PC-9 (cell line): Measurements from ENCODE around the gene VWA7. TPM values are rescaled to one million over a fixed set of nuclear protein-coding genes. Genes with fewer than 3 reads are reported as not detected.

Experiments
- BruUV-seq: library from RNA; stranded (reverse); fragments of 400-500 nt; replicated peaks from 2 replicates; lab custom pipeline; 2021; lab: Mats Ljungman, UMichigan
- CTCF ChIA-PET: fragments of 300-600 bp; sonication (Branson Sonifier 250); formaldehyde crosslinking; loops from one replicate; lab custom pipeline; 2022; ENCODE audit warnings: antibody characterized with exemption; lab: Charles Lee
- POLR2A ChIA-PET: fragments of 300-600 bp; sonication (Branson Sonifier 250); formaldehyde crosslinking; loops from one replicate; lab custom pipeline; 2022; ENCODE audit warnings: antibody characterized with exemption; ENCODE audit not compliant: unreplicated experiment; lab: Charles Lee
- DNase-seq, 2 experiments: peaks; one replicate each; pipeline versions ENCODE4 v3.0.0 to v3.0.0-alpha.2; 2015 to 2022; ENCODE audit warnings: mixed read lengths in 1 of 2
- H2AFZ ChIP-seq: fragments of 200-600 bp; sonication (generic); 2 replicates; pipeline ENCODE4 v1.8.1; 2017; ENCODE audit warnings: antibody characterized with exemption
- H3F3A ChIP-seq: fragments of 200-600 bp; sonication (generic); 2 replicates; pipeline ENCODE4 v1.8.1; 2017; ENCODE audit warnings: antibody characterized with exemption, mild to moderate bottlenecking, low read depth; ENCODE audit not compliant: insufficient read depth
- H3K27ac ChIP-seq: fragments of 200-600 bp; sonication (generic); 2 replicates; pipeline ENCODE4 v1.6.1; 2016; ENCODE audit warnings: mixed run types
- H3K27me3 ChIP-seq: fragments of 200-600 bp; sonication (generic); 2 replicates; pipeline ENCODE4 v1.6.1; 2016; ENCODE audit warnings: low read depth, mixed run types; ENCODE audit not compliant: insufficient read depth
- H3K36me3 ChIP-seq: fragments of 200-600 bp; sonication (generic); 2 replicates; pipeline ENCODE4 v1.6.1; 2016; ENCODE audit warnings: low read depth, mixed run types
- H3K4me1 ChIP-seq: fragments of 200-600 bp; sonication (generic); replicated peaks from 2 replicates; pipeline ENCODE4 v1.6.1; 2016; ENCODE audit warnings: mixed run types; ENCODE audit not compliant: insufficient read depth
- H3K4me2 ChIP-seq: fragments of 200-600 bp; sonication (generic); 2 replicates; pipeline ENCODE4 v1.6.1; 2017; ENCODE audit warnings: mixed run types
- H3K4me3 ChIP-seq: fragments of 200-600 bp; sonication (generic); 2 replicates; pipeline ENCODE4 v1.6.1; 2016; ENCODE audit warnings: mixed run types
- H3K79me2 ChIP-seq: fragments of 200-600 bp; sonication (generic); 2 replicates; pipeline ENCODE4 v1.6.1; 2017; ENCODE audit warnings: low read depth, mixed run types
- H3K9me2 ChIP-seq: fragments of 200-600 bp; sonication (generic); 2 replicates; pipeline ENCODE4 v1.8.1; 2017; ENCODE audit warnings: mild to moderate bottlenecking; ENCODE audit not compliant: insufficient read depth
- H3K9me3 ChIP-seq: fragments of 200-600 bp; sonication (generic); 2 replicates; pipeline ENCODE4 v1.8.1; 2016; ENCODE audit warnings: low read depth; ENCODE audit not compliant: insufficient read depth
- H4K20me1 ChIP-seq: fragments of 200-600 bp; sonication (generic); 2 replicates; pipeline ENCODE4 v1.8.1; 2017; ENCODE audit not compliant: insufficient read depth
- CTCF ChIP-seq: fragments of 200-600 bp; sonication (generic); conservative IDR thresholded peaks from 2 replicates; pipeline ENCODE4 v1.6.1; 2017; ENCODE audit warnings: mixed run types, antibody characterized with exemption, mild to moderate bottlenecking, moderate library complexity
- EZH2 ChIP-seq: fragments of 200-600 bp; sonication (generic); IDR thresholded peaks from 2 replicates; pipeline ENCODE4 v1.8.0; 2017; ENCODE audit warnings: antibody characterized with exemption, low read depth
- intact Hi-C: fragments of 100-400 bp; cut with micrococcal nuclease; formaldehyde crosslinking; loops from one replicate; pipeline ENCODE4 v1.10.0; 2022; ENCODE audit not compliant: unreplicated experiment
- total RNA-seq: library from RNA; stranded (reverse); gene quantifications from 2 replicates; pipeline ENCODE4 v1.2.3, GENCODE V29; 2021

VWA7 gene
- total RNA-seq, 1 experiment from 2014 or later, result 6.0 TPM

GRCh38 chr6:31750411-31751022 lies 26.6 kb downstream of the VWA7 start:
- intact Hi-C loops, result no loop called here
- ChIA-PET CTCF (no interaction called here), POLR2A (no interaction called here)
- H3K27me3 ChIP-seq, result no peaks in the 10 kb centered on the region
- no peaks in the 10 kb centered on the region for H3K9me2 ChIP-seq
- DNase-seq, result no peak
- no peak overlapping the region for H3K4me2 ChIP-seq
- no peak overlapping the region for H3K27ac ChIP-seq
- peaks cover 28% of the 10 kb centered on the region; the same call in 1 of the 2 replicates for H3F3A ChIP-seq
- H3K36me3 ChIP-seq, result no peaks in the 10 kb centered on the region
- no peaks in the 10 kb centered on the region for H3K9me3 ChIP-seq
- BruUV-seq, result no TSS peak
- no peaks in the 10 kb centered on the region for H3K79me2 ChIP-seq
- no peak for TF ChIP-seq EZH2
- TF ChIP-seq CTCF, result no peak
- no peak overlapping the region for H2AFZ ChIP-seq
- H3K4me3 ChIP-seq, result no peak overlapping the region
- H3K4me1 ChIP-seq, result peaks cover 20% of the 10 kb centered on the region
- H4K20me1 ChIP-seq, result no peaks in the 10 kb centered on the region

GRCh38 chr6:31749301-31750036 lies 27.7 kb downstream of the VWA7 start:
- Histone ChIP-seq H2AFZ (no peak overlapping the region), H3K4me3 (no peak overlapping the region), H4K20me1 (no peaks in the 10 kb centered on the region), H3K27ac (no peak overlapping the region), H3K9me2 (no peaks in the 10 kb centered on the region), H3K4me2 (no peak overlapping the region), H3F3A (peaks cover 32% of the 10 kb centered on the region; the same call in 1 of the 2 replicates), H3K9me3 (no peaks in the 10 kb centered on the region), H3K79me2 (no peaks in the 10 kb centered on the region), H3K27me3 (no peaks in the 10 kb centered on the region), H3K36me3 (no peaks in the 10 kb centered on the region), H3K4me1 (peaks cover 20% of the 10 kb centered on the region)
- POLR2A ChIA-PET, result interaction anchor here (1.0 kb wide), 1 partner anchor 14 kb away, joined by 6 read pairs; no protein-coding TSS in a partner anchor
- intact Hi-C loops, result no loop called here
- BruUV-seq, result no TSS peak
- no peak for DNase-seq
- CTCF ChIA-PET, result no interaction called here
- TF ChIP-seq EZH2 (no peak), CTCF (no peak)

GRCh38 chr6:31744422-31744821 lies 32.7 kb downstream of the VWA7 start:
- Histone ChIP-seq H3K9me3 (no peaks in the 10 kb centered on the region), H3K36me3 (peaks cover 12% of the 10 kb centered on the region; the same call in 1 of the 2 replicates), H3K79me2 (peaks cover 7% of the 10 kb centered on the region; the same call in 1 of the 2 replicates), H3K27me3 (no peaks in the 10 kb centered on the region), H4K20me1 (no peaks in the 10 kb centered on the region), H3K27ac (no peak overlapping the region), H3K4me3 (no peak overlapping the region), H3K4me2 (no peak overlapping the region), H3F3A (peaks cover 31% of the 10 kb centered on the region; the same call in 1 of the 2 replicates), H3K9me2 (no peaks in the 10 kb centered on the region), H3K4me1 (peaks cover 25% of the 10 kb centered on the region), H2AFZ (no peak overlapping the region)
- ChIA-PET CTCF (no interaction called here), POLR2A (interaction anchor here (1.5 kb wide), 1 partner anchor 19 kb away, joined by 6 read pairs; no protein-coding TSS in a partner anchor)
- TF ChIP-seq EZH2, result no peak
- TF ChIP-seq CTCF, result no peak
- intact Hi-C loops, result no loop called here
- no peak for DNase-seq
- BruUV-seq, result no TSS peak
